Fibroblast of lung (primary cell): ENCODE data around the gene TCP11.

ENCODE experiments used
- EZH2 ChIP-seq: IDR thresholded peaks from 2 replicates; pipeline ENCODE4 v1.5.1; 2012; ENCODE audit warnings: low read length, control low read depth, mild to moderate bottlenecking; ENCODE audit errors: missing control alignments
- TF ChIP-seq, protein P1 (sequence below), 2 donors: IDR thresholded peaks in 1 of 2; conservative IDR thresholded peaks in 1 of 2; 1 replicate in 1 of 2; 2 replicates in 1 of 2; pipeline ENCODE4 v1.5.1; 2011 to 2012; ENCODE audit warnings: low read length in 2 of 2, control low read depth in 1 of 2, inconsistent platforms in 1 of 2, low read depth in 1 of 2, mild to moderate bottlenecking in 1 of 2

DNA sequence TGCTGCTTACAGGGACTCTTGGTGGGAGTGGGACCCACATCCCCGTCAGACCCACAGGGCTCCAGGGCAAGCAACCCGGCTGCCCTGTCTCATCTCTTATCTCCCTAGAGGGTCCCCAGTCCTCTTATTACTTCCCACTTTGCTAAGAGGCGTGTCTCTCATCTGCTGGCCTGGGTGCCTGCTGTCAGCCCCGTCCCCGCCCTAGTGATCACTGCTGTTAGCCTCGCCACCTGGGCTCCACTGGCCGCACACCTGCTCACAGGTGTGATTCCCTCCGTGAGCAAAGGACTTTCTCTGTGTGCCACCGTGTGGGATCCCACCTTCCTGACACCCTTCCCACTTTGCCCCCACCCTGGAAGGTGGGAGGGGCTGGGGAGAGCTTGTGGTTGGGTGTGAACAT, 57.6 kb downstream of the TCP11 start:
- TF ChIP-seq, protein P1, sequence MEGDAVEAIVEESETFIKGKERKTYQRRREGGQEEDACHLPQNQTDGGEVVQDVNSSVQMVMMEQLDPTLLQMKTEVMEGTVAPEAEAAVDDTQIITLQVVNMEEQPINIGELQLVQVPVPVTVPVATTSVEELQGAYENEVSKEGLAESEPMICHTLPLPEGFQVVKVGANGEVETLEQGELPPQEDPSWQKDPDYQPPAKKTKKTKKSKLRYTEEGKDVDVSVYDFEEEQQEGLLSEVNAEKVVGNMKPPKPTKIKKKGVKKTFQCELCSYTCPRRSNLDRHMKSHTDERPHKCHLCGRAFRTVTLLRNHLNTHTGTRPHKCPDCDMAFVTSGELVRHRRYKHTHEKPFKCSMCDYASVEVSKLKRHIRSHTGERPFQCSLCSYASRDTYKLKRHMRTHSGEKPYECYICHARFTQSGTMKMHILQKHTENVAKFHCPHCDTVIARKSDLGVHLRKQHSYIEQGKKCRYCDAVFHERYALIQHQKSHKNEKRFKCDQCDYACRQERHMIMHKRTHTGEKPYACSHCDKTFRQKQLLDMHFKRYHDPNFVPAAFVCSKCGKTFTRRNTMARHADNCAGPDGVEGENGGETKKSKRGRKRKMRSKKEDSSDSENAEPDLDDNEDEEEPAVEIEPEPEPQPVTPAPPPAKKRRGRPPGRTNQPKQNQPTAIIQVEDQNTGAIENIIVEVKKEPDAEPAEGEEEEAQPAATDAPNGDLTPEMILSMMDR (conservative IDR thresholded peaks at IDR 0.05 in 1 of 2, IDR thresholded peaks at IDR 0.05 in 1 of 2; ENCODE audit: low read depth in 1 of 2, low read length in 2 of 2) = no peak
- TF ChIP-seq EZH2 = no peak
